ENCODE results near the gene SDF2L1.

The SDF2L1 gene

GRCh38 chr22:21657020-21657359 is 14.9 kb downstream of the SDF2L1 start:
- peak overlapping the region; percentile 81 to 86 for H3K4me3 Mint-ChIP-seq
- H3K27ac Mint-ChIP-seq: peak overlapping the region; percentile 67
- DNase-seq (no peak), ATAC-seq (replicated peaks) (no peak)
- peaks cover 2 to 4% of the 10 kb centered on the region in 2 donors for H3K9me3 Mint-ChIP-seq
- peaks cover 0 to 6% of the 10 kb centered on the region in 2 donors for H3K36me3 Mint-ChIP-seq
- peaks cover 11 to 29% of the 10 kb centered on the region in 2 donors for H3K4me1 Mint-ChIP-seq
- no peaks in the 10 kb centered on the region for H3K27me3 Mint-ChIP-seq

DNA sequence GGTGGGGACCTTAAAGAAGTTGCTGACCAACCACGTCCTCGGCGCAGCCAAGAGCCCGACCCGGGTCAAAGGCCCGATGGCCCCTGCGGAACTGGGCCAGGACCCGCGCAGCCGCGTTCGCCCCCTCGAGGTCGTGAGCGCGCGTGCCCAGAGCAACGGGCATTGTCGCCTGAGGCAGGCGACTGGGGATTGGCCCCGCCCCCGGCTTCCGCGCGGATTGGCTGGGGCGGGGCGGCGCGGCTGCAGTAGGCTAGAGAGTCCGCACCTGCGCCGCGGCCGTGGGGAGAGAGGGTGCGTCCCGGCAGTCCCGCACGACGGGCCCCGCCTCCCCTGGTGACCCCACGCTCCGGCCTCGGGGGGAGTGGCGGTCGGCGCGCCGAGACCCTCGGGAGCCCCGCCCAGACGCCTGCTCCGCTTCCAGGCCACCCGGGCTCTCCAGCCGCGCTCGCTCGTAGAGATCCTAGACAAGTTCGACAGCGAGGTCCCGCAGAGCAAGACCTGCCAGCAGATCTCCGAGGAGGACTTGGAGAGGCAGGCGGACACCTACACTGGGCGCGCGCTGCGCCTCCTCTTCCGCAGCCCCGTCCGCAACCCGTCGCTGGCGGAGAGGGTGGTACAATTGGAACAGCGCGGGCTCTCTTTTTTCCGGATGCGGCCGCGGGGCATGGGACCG is 15.4 kb downstream of the SDF2L1 start:
- peaks cover 9 to 24% of the 10 kb centered on the region in 2 donors for H3K4me1 Mint-ChIP-seq
- H3K27ac Mint-ChIP-seq: peak overlapping the region; percentile 70

GRCh38 chr22:21659864-21660525 is 17.9 kb downstream of the SDF2L1 start:
- peaks cover 0 to 6% of the 10 kb centered on the region in 2 donors for H3K36me3 Mint-ChIP-seq
- H3K27me3 Mint-ChIP-seq: no peaks in the 10 kb centered on the region
- H3K4me1 Mint-ChIP-seq: peaks cover 11 to 18% of the 10 kb centered on the region in 2 donors
- no peak overlapping the region for H3K27ac Mint-ChIP-seq
- no peak for ATAC-seq (replicated peaks)
- DNase-seq: no peak
- H3K4me3 Mint-ChIP-seq: no peak overlapping the region
- H3K9me3 Mint-ChIP-seq: peaks cover 2 to 4% of the 10 kb centered on the region in 2 donors

More for the DNA sequence above, 15.4 kb downstream of the SDF2L1 start:
- DNase-seq (peak; percentile 65), ATAC-seq (replicated peaks) (peak; percentile 92 to 94)
- Mint-ChIP-seq H3K36me3 (peaks cover 0 to 6% of the 10 kb centered on the region in 2 donors), H3K27me3 (no peaks in the 10 kb centered on the region), H3K9me3 (peaks cover 2 to 4% of the 10 kb centered on the region in 2 donors), H3K4me3 (peak overlapping the region; percentile 86 to 88)

DNA sequence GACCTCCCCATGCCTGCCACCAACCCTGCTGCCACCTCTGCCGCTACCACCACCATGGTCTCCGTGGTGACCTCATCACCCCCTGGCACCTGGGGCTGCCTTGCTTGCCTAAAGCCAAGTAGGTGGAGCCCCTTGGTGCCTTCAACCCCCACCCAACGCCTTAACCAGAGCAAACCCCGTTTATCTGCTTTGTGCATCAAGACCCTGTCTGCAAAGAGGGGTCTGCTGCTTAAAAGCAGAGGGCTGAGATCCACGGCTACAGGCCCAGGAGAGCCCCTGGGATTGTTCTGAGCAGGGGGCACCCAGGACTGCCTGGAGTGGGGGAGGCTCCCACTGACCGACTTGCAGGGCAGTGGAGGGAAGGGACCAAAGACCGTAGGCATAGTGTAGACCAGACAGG is 18.8 kb downstream of the SDF2L1 start:
- Mint-ChIP-seq H3K36me3 (peaks cover 0 to 6% of the 10 kb centered on the region in 2 donors), H3K4me1 (peaks cover 17 to 25% of the 10 kb centered on the region in 2 donors), H3K27ac (no peak overlapping the region), H3K27me3 (no peaks in the 10 kb centered on the region), H3K4me3 (no peak overlapping the region), H3K9me3 (peaks cover 2 to 4% of the 10 kb centered on the region in 2 donors)
- DNase-seq (no peak), ATAC-seq (replicated peaks) (no peak)

- ATAC-seq (replicated peaks): no peak
- Mint-ChIP-seq H3K27ac (no peak overlapping the region), H3K9me3 (peaks cover 0 to 2% of the 10 kb centered on the region in 2 donors), H3K4me1 (peaks cover 13 to 24% of the 10 kb centered on the region in 2 donors), H3K27me3 (no peaks in the 10 kb centered on the region), H3K4me3 (peak overlapping the region in 1 of 2 donors; percentile 32), H3K36me3 (no peaks in the 10 kb centered on the region)
- no peak for DNase-seq
Measured at GRCh38 chr22:21661991-21662390, 19.9 kb downstream of the SDF2L1 start.

DNA sequence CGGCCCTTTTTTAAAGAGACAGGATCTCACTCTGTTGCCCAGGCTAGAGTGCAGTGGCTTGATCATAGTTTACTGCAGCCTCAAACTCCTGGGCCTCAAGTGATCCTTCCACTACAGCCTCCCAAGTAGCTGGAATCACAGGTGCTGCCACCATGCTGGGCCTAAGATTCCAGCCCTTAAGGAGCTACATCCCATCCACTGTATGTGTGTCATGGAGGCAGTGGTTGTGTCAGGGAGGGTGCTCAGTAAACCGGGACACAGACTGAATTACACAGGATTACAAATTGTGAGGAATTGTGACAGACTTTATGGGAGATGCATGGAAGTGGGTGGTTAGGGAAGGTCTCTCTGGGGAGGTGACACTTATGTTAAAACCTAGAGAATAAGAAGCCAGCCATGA is 21.6 kb downstream of the SDF2L1 start:
- ATAC-seq (replicated peaks) (no peak), DNase-seq (no peak)
- peaks cover 0 to 2% of the 10 kb centered on the region in 2 donors for H3K9me3 Mint-ChIP-seq
- peak overlapping the region in 1 of 2 donors; percentile 33 for H3K4me3 Mint-ChIP-seq
- H3K4me1 Mint-ChIP-seq: peaks cover 14 to 27% of the 10 kb centered on the region in 2 donors
- no peaks in the 10 kb centered on the region for H3K27me3 Mint-ChIP-seq
- no peak overlapping the region for H3K27ac Mint-ChIP-seq
- H3K36me3 Mint-ChIP-seq: peaks cover 2 to 4% of the 10 kb centered on the region in 2 donors

DNA sequence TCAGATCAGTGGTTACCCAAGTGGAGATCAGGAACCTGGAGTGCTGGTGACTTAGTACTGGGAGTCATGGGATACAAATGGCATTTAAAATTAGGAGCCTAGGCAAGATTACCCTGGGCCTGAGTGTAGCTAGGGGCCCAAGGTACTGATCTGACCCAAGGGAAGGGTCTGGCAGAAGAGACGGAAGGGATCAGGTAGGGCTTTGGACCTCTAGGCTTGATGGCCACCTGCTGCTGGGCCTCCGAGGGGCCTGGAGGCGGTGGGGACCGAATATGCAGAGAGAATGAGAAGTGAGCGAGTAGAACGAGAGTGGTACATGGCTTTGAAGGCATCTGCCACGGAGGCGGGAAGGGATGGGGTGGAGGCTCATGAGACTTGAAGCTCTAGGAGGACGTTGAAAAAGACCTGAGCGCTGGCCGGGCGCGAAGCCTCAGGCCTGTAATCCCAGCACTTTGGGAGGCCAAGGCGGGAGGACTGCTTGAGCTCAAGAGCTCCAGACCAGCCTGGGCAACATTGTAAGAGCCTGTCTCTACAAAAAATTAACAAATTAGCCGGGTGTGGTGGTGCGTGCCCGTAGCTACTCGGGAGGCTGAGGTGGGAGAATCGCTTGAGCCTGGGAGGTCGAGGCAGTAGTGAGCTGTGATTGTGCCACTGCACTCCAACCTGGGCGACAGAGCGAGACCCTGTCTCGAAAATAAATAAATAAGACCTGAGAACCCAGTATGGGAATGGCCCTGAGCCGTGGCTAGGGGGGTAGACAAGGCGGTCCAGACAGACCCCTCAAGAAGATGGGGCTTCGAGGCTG is 23.1 kb downstream of the SDF2L1 start:
- ATAC-seq (replicated peaks) (no peak), DNase-seq (no peak)

DNA sequence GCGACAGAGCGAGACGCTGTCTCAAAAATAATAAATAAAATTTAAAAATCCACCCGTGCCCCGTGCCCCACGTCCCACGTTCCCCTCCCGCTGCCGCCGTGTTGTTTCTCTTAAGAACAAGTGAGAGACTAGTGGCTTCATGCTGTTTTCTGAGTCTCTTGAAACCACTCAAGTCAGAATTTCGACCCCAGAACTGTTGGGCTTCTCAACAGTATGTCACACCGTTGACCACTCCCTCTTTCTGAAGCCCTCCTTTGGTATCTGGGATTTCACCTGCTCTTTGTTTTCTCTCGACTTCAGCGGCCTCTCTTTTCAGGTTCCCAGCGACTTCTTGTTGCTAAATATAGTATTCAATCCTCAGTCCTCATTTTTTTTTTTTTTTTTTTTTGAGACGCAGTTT is 24.7 kb downstream of the SDF2L1 start:
- Mint-ChIP-seq H3K9me3 (peaks cover 0 to 2% of the 10 kb centered on the region in 2 donors), H3K36me3 (peaks cover 19 to 25% of the 10 kb centered on the region in 2 donors), H3K4me3 (peak overlapping the region; percentile 99), H3K27me3 (no peaks in the 10 kb centered on the region), H3K27ac (peak overlapping the region; percentile 99), H3K4me1 (peaks cover 19 to 41% of the 10 kb centered on the region in 2 donors)
- ATAC-seq (replicated peaks) (no peak), DNase-seq (no peak)

More for the DNA sequence above, 23.1 kb downstream of the SDF2L1 start:
- H3K9me3 Mint-ChIP-seq: peaks cover 0 to 2% of the 10 kb centered on the region in 2 donors
- no peaks in the 10 kb centered on the region for H3K27me3 Mint-ChIP-seq
- H3K27ac Mint-ChIP-seq: peak overlapping the region; percentile 99
- H3K36me3 Mint-ChIP-seq: peaks cover 8 to 12% of the 10 kb centered on the region in 2 donors
- peaks cover 19 to 36% of the 10 kb centered on the region in 2 donors for H3K4me1 Mint-ChIP-seq
- H3K4me3 Mint-ChIP-seq: peak overlapping the region; percentile 99

DNA sequence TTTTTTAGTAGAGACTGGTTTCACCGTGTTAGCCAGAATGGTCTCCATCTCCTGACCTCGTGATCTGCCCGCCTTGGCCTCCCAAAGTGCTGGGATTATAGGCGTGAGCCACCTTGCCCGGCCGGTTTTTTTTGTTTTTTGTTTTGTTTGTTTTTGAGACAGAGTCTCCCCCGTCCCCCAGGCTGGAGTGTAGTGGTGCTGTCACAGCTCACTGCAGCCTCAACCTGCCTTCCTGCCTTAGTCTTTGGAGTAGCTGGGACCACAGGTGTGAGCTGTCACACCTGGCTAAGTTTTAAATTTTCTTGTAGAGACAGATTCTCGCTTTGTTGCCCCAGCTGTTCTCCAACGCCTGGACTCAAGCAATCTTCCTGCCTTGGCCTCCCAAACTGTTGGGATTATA is 26.9 kb downstream of the SDF2L1 start:
- H3K4me1 Mint-ChIP-seq: peaks cover 27 to 53% of the 10 kb centered on the region in 2 donors
- H3K9me3 Mint-ChIP-seq: no peaks in the 10 kb centered on the region
- H3K27ac Mint-ChIP-seq: no peak overlapping the region
- peaks cover 34 to 47% of the 10 kb centered on the region in 2 donors for H3K36me3 Mint-ChIP-seq
- ATAC-seq (replicated peaks): no peak
- H3K27me3 Mint-ChIP-seq: no peaks in the 10 kb centered on the region
- no peak overlapping the region for H3K4me3 Mint-ChIP-seq
- no peak for DNase-seq

DNA sequence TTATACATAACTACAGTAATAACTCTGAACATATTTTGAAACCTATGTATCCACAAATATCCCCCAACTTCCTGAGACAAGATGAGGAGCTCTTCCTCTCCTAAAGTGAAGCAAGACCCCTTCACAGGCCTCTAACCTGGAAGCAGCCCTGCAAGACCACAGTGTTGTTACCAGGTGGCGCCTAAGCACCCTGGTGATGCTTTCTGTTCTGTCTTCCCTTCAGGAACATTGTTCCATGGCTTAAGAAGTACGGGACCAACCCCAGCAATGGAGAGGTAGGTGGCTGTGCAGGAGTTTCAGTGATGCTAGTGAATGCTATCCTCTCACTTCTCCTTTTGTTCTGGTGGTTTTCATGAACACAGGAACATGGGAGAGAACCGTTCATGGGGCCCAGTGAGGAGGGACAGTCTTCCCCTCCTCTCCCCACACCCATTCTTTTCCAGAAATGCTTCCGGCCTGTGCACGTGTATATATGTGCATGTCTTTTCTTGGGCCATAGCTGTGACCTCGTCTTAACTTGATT is 30.1 kb downstream of the SDF2L1 start:
- DNase-seq (no peak), ATAC-seq (replicated peaks) (no peak)
- no peaks in the 10 kb centered on the region for H3K27me3 Mint-ChIP-seq
- peaks cover 17 to 38% of the 10 kb centered on the region in 2 donors for H3K4me1 Mint-ChIP-seq
- H3K9me3 Mint-ChIP-seq: no peaks in the 10 kb centered on the region
- no peak overlapping the region for H3K27ac Mint-ChIP-seq
- H3K4me3 Mint-ChIP-seq: no peak overlapping the region
- peaks cover 49 to 70% of the 10 kb centered on the region in 2 donors for H3K36me3 Mint-ChIP-seq

DNA sequence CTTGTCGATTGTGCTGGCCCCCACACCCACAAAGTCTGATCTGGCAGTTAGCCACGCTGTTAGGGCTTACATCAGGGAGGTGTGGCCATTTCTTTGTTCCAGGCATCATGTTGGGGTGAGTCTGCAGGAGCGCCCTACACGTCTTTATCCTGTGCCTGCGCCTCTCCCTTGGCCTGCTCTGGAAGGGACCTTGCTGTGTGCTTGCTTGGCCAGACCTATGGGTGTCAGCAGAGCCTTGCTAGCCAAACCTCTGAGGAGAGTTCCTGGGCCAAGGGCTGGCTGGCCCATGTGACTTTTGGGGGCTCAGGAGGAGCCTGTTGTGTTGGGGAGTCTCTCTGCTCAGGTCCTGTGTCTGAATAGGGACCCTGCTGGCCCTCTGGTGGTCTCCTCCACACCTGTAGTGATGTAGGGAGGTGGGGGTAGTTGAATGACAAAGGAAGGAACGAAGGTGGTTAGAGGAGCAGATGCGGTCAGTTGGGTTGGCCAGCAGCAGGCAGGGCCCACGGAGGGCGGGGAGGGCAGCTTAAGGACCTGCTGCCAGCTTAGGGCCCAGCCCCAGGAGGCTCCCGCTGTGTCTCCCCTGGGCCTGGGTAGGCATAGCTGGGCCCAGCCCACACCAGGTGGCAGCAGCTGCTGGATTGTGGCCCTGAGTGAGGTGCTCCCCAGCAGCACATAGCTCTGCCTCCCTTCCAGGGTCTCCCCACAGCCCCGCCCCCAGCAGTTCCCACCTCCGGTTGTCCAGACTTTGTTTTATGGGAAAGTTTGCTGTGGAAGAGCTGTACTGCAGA is 31.6 kb downstream of the SDF2L1 start:
- DNase-seq (no peak), ATAC-seq (replicated peaks) (no peak)
- Mint-ChIP-seq H3K36me3 (peaks cover 58 to 78% of the 10 kb centered on the region in 2 donors), H3K4me3 (no peak overlapping the region), H3K9me3 (no peaks in the 10 kb centered on the region), H3K27me3 (no peaks in the 10 kb centered on the region), H3K4me1 (peaks cover 13 to 26% of the 10 kb centered on the region in 2 donors), H3K27ac (no peak overlapping the region)

GRCh38 chr22:21674638-21675245 is 32.6 kb downstream of the SDF2L1 start:
- peaks cover 9 to 18% of the 10 kb centered on the region in 2 donors for H3K4me1 Mint-ChIP-seq
- H3K9me3 Mint-ChIP-seq: no peaks in the 10 kb centered on the region
- DNase-seq (no peak), ATAC-seq (replicated peaks) (no peak)
- H3K27me3 Mint-ChIP-seq: no peaks in the 10 kb centered on the region
- H3K4me3 Mint-ChIP-seq: no peak overlapping the region
- no peak overlapping the region for H3K27ac Mint-ChIP-seq
- H3K36me3 Mint-ChIP-seq: peaks cover 54 to 72% of the 10 kb centered on the region in 2 donors

Measured in stimulated activated naive B cell treated with anti-CD40 and anti-IgM and Interleukin-4, amounts not matched to agents 10 μg/mL and 1 μg/mL and 100 μg/mL, for 72 hours (primary cell).